Neural progenitor cell (in vitro differentiated cells): ENCODE data around the gene DHX35.

ENCODE experiments used
- EZH2phosphoT487 ChIP-seq: fragments of 200-600 bp; sonication (generic); IDR thresholded peaks from 2 replicates; pipeline ENCODE4 v1.6.1; 2017; ENCODE audit warnings: antibody characterized with exemption
- TF ChIP-seq, protein P1 (sequence below): fragments of 200-600 bp; sonication (generic); IDR thresholded peaks from 2 replicates; pipeline ENCODE4 v1.5.1; 2017; ENCODE audit warnings: antibody characterized with exemption, mild to moderate bottlenecking

DNA sequence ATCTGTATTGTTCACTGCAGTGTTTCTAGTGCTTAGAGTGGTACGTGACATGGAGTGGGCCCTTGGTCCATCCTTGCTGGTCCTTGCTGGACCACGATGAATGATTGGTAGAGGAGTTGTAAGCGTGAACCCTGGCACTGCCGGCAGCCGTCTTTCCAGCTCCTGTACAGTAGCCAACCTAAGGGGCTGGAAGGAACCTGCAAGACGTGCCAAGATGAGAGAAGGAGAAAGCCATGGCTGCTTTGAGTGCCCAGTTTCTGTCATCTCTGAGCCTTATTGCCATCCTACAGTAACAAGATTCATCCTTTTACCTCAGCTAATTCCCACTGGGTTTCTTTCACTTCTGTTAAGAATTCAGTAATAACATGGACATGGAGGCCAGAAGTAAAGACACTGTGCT, 5.9 kb downstream of the DHX35 start:
- TF ChIP-seq, protein P1, sequence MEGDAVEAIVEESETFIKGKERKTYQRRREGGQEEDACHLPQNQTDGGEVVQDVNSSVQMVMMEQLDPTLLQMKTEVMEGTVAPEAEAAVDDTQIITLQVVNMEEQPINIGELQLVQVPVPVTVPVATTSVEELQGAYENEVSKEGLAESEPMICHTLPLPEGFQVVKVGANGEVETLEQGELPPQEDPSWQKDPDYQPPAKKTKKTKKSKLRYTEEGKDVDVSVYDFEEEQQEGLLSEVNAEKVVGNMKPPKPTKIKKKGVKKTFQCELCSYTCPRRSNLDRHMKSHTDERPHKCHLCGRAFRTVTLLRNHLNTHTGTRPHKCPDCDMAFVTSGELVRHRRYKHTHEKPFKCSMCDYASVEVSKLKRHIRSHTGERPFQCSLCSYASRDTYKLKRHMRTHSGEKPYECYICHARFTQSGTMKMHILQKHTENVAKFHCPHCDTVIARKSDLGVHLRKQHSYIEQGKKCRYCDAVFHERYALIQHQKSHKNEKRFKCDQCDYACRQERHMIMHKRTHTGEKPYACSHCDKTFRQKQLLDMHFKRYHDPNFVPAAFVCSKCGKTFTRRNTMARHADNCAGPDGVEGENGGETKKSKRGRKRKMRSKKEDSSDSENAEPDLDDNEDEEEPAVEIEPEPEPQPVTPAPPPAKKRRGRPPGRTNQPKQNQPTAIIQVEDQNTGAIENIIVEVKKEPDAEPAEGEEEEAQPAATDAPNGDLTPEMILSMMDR, result no peak
- TF ChIP-seq EZH2phosphoT487, result no peak
